Upper lobe of left lung (tissue), 4 donors: ENCODE measurements around the gene PTPRR.

Experiments used
- CTCF ChIP-seq, 6 experiments: fragments of 450-650 bp in 4 of 6; fragments of 200-600 bp in 2 of 6; sonication (generic) in 2 of 6; IDR thresholded peaks; one replicate each; pipeline ENCODE4 v1.5.1; 2016 to 2019; ENCODE audit warnings: antibody characterized with exemption in 6 of 6
- EP300 ChIP-seq, 4 donors: sonication (generic); formaldehyde crosslinking; IDR thresholded peaks; one replicate each; pipeline ENCODE4 v1.5.1; 2017; ENCODE audit warnings: antibody characterized with exemption in 4 of 4, control low read depth in 2 of 4
- POLR2A ChIP-seq, 4 donors: fragments of 450-650 bp; IDR thresholded peaks; one replicate each; pipeline ENCODE4 v1.5.1; 2016 to 2017; ENCODE audit warnings: antibody characterized with exemption in 4 of 4, mild to moderate bottlenecking in 2 of 4
- POLR2AphosphoS5 ChIP-seq, 2 donors: sonication (generic); formaldehyde crosslinking; IDR thresholded peaks; one replicate each; pipeline ENCODE4 v1.5.1; 2017; ENCODE audit warnings: antibody characterized with exemption in 2 of 2

GRCh38 chr12:70962226-70962794, 41.8 kb upstream of the PTPRR start:
- no peak for TF ChIP-seq CTCF (IDR thresholded peaks at IDR 0.05)
- TF ChIP-seq POLR2A (IDR thresholded peaks at IDR 0.05) = no peak
- no peak for TF ChIP-seq POLR2AphosphoS5 (IDR thresholded peaks at IDR 0.05)
- no peak for TF ChIP-seq EP300 (IDR thresholded peaks at IDR 0.05)
